H1 (cell line): ENCODE measurements around the gene QPCTL. TPM values are rescaled to one million over a fixed set of nuclear protein-coding genes. Genes with fewer than 3 reads are reported as not detected.

ENCODE experiments used
- CTCF ChIA-PET: fragments of 300-600 bp; sonication (Branson Sonifier 250); formaldehyde crosslinking; loops from one replicate; lab custom pipeline; 2021; ENCODE audit not compliant: partially characterized antibody; lab: Charles Lee
- POLR2A ChIA-PET: fragments of 300-600 bp; sonication (Branson Sonifier 250); formaldehyde crosslinking; loops from one replicate; lab custom pipeline; 2021; ENCODE audit warnings: inconsistent platforms; ENCODE audit not compliant: partially characterized antibody; lab: Charles Lee
- DNase-seq, 2 experiments: peaks; one replicate each; pipeline versions ENCODE4 v3.0.0 to v3.0.0-alpha.2; 2010 to 2022; ENCODE audit warnings: low spot score in 2 of 2, low read depth in 1 of 2, mixed read lengths in 1 of 2
- FAIRE-seq: peaks from 2 replicates; lab custom pipeline; 2011; peaks lifted over from hg19 to GRCh38; lab: Jason Lieb, UNC
- H2AFZ ChIP-seq: 2 replicates; pipeline ENCODE4 v1.8.1; 2012; ENCODE audit warnings: low read length, inconsistent platforms
- H2AK5ac ChIP-seq: 2 replicates; pipeline ENCODE4 v1.6.1; 2013; ENCODE audit warnings: low read depth, low read length
- H2BK120ac ChIP-seq: replicated peaks from 2 replicates; pipeline ENCODE3; 2013; ENCODE audit warnings: low read depth, low read length, inconsistent platforms
- H2BK12ac ChIP-seq: 2 replicates; pipeline ENCODE4 v1.6.1; 2013; ENCODE audit warnings: low read depth, low read length
- H2BK15ac ChIP-seq: 2 replicates; pipeline ENCODE4 v1.6.1; 2013; ENCODE audit warnings: low read length
- H2BK20ac ChIP-seq: 2 replicates; pipeline ENCODE4 v1.6.1; 2013; ENCODE audit warnings: low read length
- H2BK5ac ChIP-seq: 2 replicates; pipeline ENCODE4 v1.6.1; 2013; ENCODE audit warnings: low read depth, low read length
- H3K14ac ChIP-seq: 2 replicates; pipeline ENCODE4 v1.6.1; 2013; ENCODE audit warnings: inconsistent platforms; ENCODE audit not compliant: insufficient read length
- H3K18ac ChIP-seq: 2 replicates; pipeline ENCODE4 v1.6.1; 2013; ENCODE audit warnings: low read length; ENCODE audit errors: extremely low read depth
- H3K23ac ChIP-seq: 2 replicates; pipeline ENCODE4 v1.6.1; 2013; ENCODE audit warnings: inconsistent platforms; ENCODE audit not compliant: insufficient read length
- H3K23me2 ChIP-seq: 2 replicates; pipeline ENCODE4 v1.6.1; 2013; ENCODE audit warnings: low read depth, low read length
- H3K27ac ChIP-seq: 2 replicates; pipeline ENCODE4 v1.6.1; 2011; ENCODE audit warnings: low read depth, low read length, inconsistent platforms
- H3K27me3 ChIP-seq, 4 experiments: replicated peaks in 1 of 4; 1 replicate in 1 of 4; 2 replicates in 3 of 4; pipeline versions ENCODE4 v1.6.1 to v1.8.1; 2011 to 2013; ENCODE audit warnings: low read length in 3 of 4, mild to moderate bottlenecking in 3 of 4, inconsistent platforms in 2 of 4, mixed read lengths in 2 of 4, moderate library complexity in 1 of 4; ENCODE audit not compliant: control insufficient read depth in 3 of 4, insufficient read depth in 3 of 4; ENCODE audit errors: extremely low read depth in 1 of 4
- H3K36me3 ChIP-seq, 4 experiments: 2 replicates each; pipeline versions ENCODE4 v1.6.1 to v1.8.1; 2011 to 2013; ENCODE audit warnings: mild to moderate bottlenecking in 4 of 4, low read length in 3 of 4, moderate library complexity in 2 of 4, control low read depth in 1 of 4, inconsistent platforms in 1 of 4; ENCODE audit not compliant: insufficient read depth in 4 of 4, control insufficient read depth in 2 of 4
- H3K4ac ChIP-seq: replicated peaks from 2 replicates; pipeline ENCODE3; 2013; ENCODE audit warnings: low read length, low read depth, mixed read lengths, inconsistent platforms; ENCODE audit not compliant: insufficient read length
- H3K4me1 ChIP-seq, 4 experiments: replicated peaks in 1 of 4; 1 replicate in 1 of 4; 2 replicates in 3 of 4; pipeline versions ENCODE4 v1.6.1 to v1.8.1; 2011 to 2013; ENCODE audit warnings: low read length in 3 of 4, inconsistent platforms in 2 of 4, mixed read lengths in 1 of 4; ENCODE audit not compliant: insufficient read depth in 4 of 4, control insufficient read depth in 3 of 4
- H3K4me2 ChIP-seq, 2 experiments: 2 replicates each; pipeline versions ENCODE4 v1.6.1 to v1.8.1; 2011 to 2013; ENCODE audit warnings: low read depth in 2 of 2, low read length in 2 of 2, control low read depth in 1 of 2, inconsistent platforms in 1 of 2, mild to moderate bottlenecking in 1 of 2; ENCODE audit not compliant: insufficient read depth in 1 of 2
- H3K4me3 ChIP-seq, 4 experiments: fragments of 200-600, 300-600 bp in 1 of 4; sonication (generic), shearing (Covaris generic), sonication (Bioruptor Twin) in 1 of 4; 2 replicates each; pipeline versions ENCODE4 v1.5.1 to v1.8.1; 2011 to 2016; ENCODE audit warnings: low read length in 4 of 4, low read depth in 3 of 4, control low read depth in 2 of 4, inconsistent platforms in 2 of 4, mild to moderate bottlenecking in 2 of 4, mixed read lengths in 1 of 4, moderate library complexity in 1 of 4; ENCODE audit not compliant: insufficient read depth in 2 of 4; ENCODE audit errors: extremely low read depth in 1 of 4
- H3K56ac ChIP-seq: replicated peaks from 2 replicates; pipeline ENCODE3; 2013; ENCODE audit warnings: low read depth, mild to moderate bottlenecking, mixed read lengths, low read length, inconsistent platforms; ENCODE audit not compliant: insufficient read length
- H3K79me1 ChIP-seq: 2 replicates; pipeline ENCODE4 v1.6.1; 2013; ENCODE audit warnings: low read depth, low read length, control low read depth
- H3K79me2 ChIP-seq, 2 experiments: 2 replicates each; pipeline versions ENCODE4 v1.6.1 to v1.8.1; 2012 to 2013; ENCODE audit warnings: low read length in 2 of 2, mild to moderate bottlenecking in 2 of 2, inconsistent platforms in 1 of 2; ENCODE audit not compliant: insufficient read depth in 2 of 2, control insufficient read depth in 1 of 2
- H3K9ac ChIP-seq, 4 experiments: replicated peaks in 1 of 4; 1 replicate in 1 of 4; 2 replicates in 3 of 4; pipeline versions ENCODE4 v1.6.1 to v1.8.1; 2011 to 2013; ENCODE audit warnings: low read depth in 3 of 4, low read length in 3 of 4, control low read depth in 2 of 4, mild to moderate bottlenecking in 2 of 4, moderate library complexity in 2 of 4, inconsistent platforms in 1 of 4; ENCODE audit errors: extremely low read depth in 1 of 4
- H3K9me3 ChIP-seq, 2 experiments: 2 replicates each; pipeline versions ENCODE4 v1.6.1 to v1.8.1; 2012 to 2013; ENCODE audit warnings: mild to moderate bottlenecking in 2 of 2, moderate library complexity in 2 of 2, control low read depth in 1 of 2, inconsistent platforms in 1 of 2, low read depth in 1 of 2, low read length in 1 of 2, mixed read lengths in 1 of 2; ENCODE audit not compliant: insufficient read depth in 2 of 2
- H4K20me1 ChIP-seq, 2 experiments: replicated peaks in 1 of 2; 2 replicates each; pipeline versions ENCODE3 to v1.8.1; 2011 to 2013; ENCODE audit warnings: inconsistent platforms in 2 of 2, low read length in 2 of 2, mild to moderate bottlenecking in 1 of 2; ENCODE audit not compliant: insufficient read depth in 2 of 2, control insufficient read depth in 1 of 2
- H4K5ac ChIP-seq: 2 replicates; pipeline ENCODE4 v1.6.1; 2013; ENCODE audit warnings: low read length, low read depth, mixed read lengths, inconsistent platforms; ENCODE audit not compliant: insufficient read length
- H4K8ac ChIP-seq: 2 replicates; pipeline ENCODE4 v1.8.0; 2013; ENCODE audit warnings: mild to moderate bottlenecking, moderate library complexity, low read length, inconsistent platforms; ENCODE audit not compliant: insufficient read depth; ENCODE audit errors: extremely low read depth
- H4K91ac ChIP-seq: replicated peaks from 2 replicates; pipeline ENCODE3; 2013; ENCODE audit warnings: low read length, mixed read lengths, inconsistent platforms; ENCODE audit not compliant: insufficient read length
- GABPA ChIP-seq: IDR thresholded peaks from 2 replicates; pipeline ENCODE4 v1.6.1; 2011; ENCODE audit warnings: mild to moderate bottlenecking, low read length, moderate library complexity, borderline replicate concordance; ENCODE audit not compliant: insufficient read depth
- WGBS, 2 experiments: shearing (Covaris generic) in 1 of 2; methylation state at CpG; one replicate each; pipeline versions ENCODE4 v1.1.6 to v1.1.7; 2013 to 2015; ENCODE audit warnings: low lambda C conversion rate in 2 of 2, mixed read lengths in 2 of 2, inconsistent platforms in 1 of 2, low coverage in 1 of 2, missing lambda C conversion rate in 1 of 2; ENCODE audit not compliant: insufficient replicate concordance in 2 of 2, insufficient coverage in 1 of 2, insufficient read length in 1 of 2; ENCODE audit errors: extremely low coverage in 1 of 2, missing lambda C conversion rate in 1 of 2; 5-methylcytosine and 5-hydroxymethylcytosine counted together
- polyA plus RNA-seq, 7 experiments: library from polyadenylated mRNA; depleted of rRNA in 3 of 7; stranded (reverse) in 5 of 7; unstranded in 2 of 7; fragments of >200 nt in 5 of 7; fragments of 200-250 nt in 2 of 7; gene quantifications; 1 replicate in 5 of 7; 2 replicates in 1 of 7; 4 replicates in 1 of 7; pipeline versions ENCODE4 v1.2.1 to v1.2.3, GENCODE V29; 2011 to 2013; ENCODE audit warnings: missing spikeins in 2 of 7, mixed read lengths in 2 of 7
- total RNA-seq: library from RNA; stranded (reverse); fragmentation: NEBNext Ultra II Directional; extraction: Animal tissue kit (Norgen Biotek cat#: 25700); gene quantifications from 2 replicates; pipeline ENCODE4 v1.2.1, GENCODE V29; 2021

QPCTL gene
- total and polyA plus RNA-seq, 2 of the 8 experiments (the other 6 are each of a cell fraction or from before 2014, with no cell fraction given), result 25.2 to 35.3 TPM

- H3K9ac ChIP-seq, result peak overlapping the region; percentile 37 to 46 (median 40); a peak in 4 of 7 replicates
- H2BK15ac ChIP-seq, result peak overlapping the region; percentile 83; the same call in 1 of the 2 replicates
- peak overlapping the region; percentile 97 for H2AFZ ChIP-seq
- H4K20me1 ChIP-seq, result no peaks in the 10 kb centered on the region
- peak overlapping the region; percentile 64 to 88 (median 74) for H3K4me3 ChIP-seq
- POLR2A ChIA-PET, result interaction anchor here (0.7 to 3.7 kb wide), 15 partner anchors 9 to 285 kb away, joined by 3 to 32 read pairs (median 4); partner anchors contain the start of genes GIPR, QPCTL, SIX5 and SNRPD2
- H3K9me3 ChIP-seq, result no peaks in the 10 kb centered on the region
- DNase-seq (peak in 1 of 2 experiments; percentile 85), FAIRE-seq (no peak)
- H3K14ac ChIP-seq, result no peak overlapping the region
- CTCF ChIA-PET, result interaction anchor here (0.5 to 9.6 kb wide), 14 partner anchors 15 to 192 kb away, joined by 3 to 98 read pairs (median 3); partner anchors contain the start of genes PPM1N, QPCTL and SNRPD2
- H3K79me1 ChIP-seq, result no peaks in the 10 kb centered on the region
- peaks cover 10% of the 10 kb centered on the region for H3K23me2 ChIP-seq
- peak overlapping the region; percentile 88 for H3K18ac ChIP-seq
- peak overlapping the region; percentile 96; the same call in 1 of the 2 replicates for H2BK12ac ChIP-seq
- H4K91ac ChIP-seq, result no peak overlapping the region
- 7% methylated on average over 20 of the region's 28 CpGs; no CpG with 5 or more reads in 1 of the 2 experiments for WGBS, 2 experiments
- peak overlapping the region; percentile 34; the same call in 1 of the 2 replicates for H2BK20ac ChIP-seq
- H3K4ac ChIP-seq, result no peak overlapping the region
- H2BK5ac ChIP-seq, result peak overlapping the region; percentile 75; the same call in 1 of the 2 replicates
- no peak overlapping the region for H3K23ac ChIP-seq
- peaks cover 0 to 9% (median 0%) of the 10 kb centered on the region in 4 experiments; a peak in 4 of 7 replicates for H3K27me3 ChIP-seq
- H2AK5ac ChIP-seq, result no peak overlapping the region
- H3K79me2 ChIP-seq, result no peaks in the 10 kb centered on the region
- H3K27ac ChIP-seq, result no peak overlapping the region
- H3K4me2 ChIP-seq, result peak overlapping the region; percentile 74 to 89
- H4K5ac ChIP-seq, result peak overlapping the region; percentile 23
- no peak overlapping the region for H2BK120ac ChIP-seq
- no peaks in the 10 kb centered on the region for H3K36me3 ChIP-seq
- H4K8ac ChIP-seq, result peak overlapping the region; percentile 93
- peak overlapping the region; percentile 62 for H3K56ac ChIP-seq
- peaks cover 0 to 7% (median 4%) of the 10 kb centered on the region in 4 experiments; a peak in 5 of 7 replicates for H3K4me1 ChIP-seq
- TF ChIP-seq GABPA, result no peak
These were observed 15.6 kb upstream of the QPCTL start for GRCh38 chr19:45676851-45677263.
